HepG2 (cell line): ENCODE results near the gene CDHR3. TPM values are rescaled to one million over a fixed set of nuclear protein-coding genes. Genes with fewer than 3 reads are reported as not detected.

ENCODE experiments used
- CC2D1A ChIP-seq: sonication (generic); formaldehyde crosslinking; IDR thresholded peaks from 2 replicates; pipeline ENCODE4 v1.8.1; 2023; ENCODE audit warnings: mild to moderate bottlenecking, missing genetic modification reagents
- DMAP1 ChIP-seq: IDR thresholded peaks from 2 replicates; pipeline ENCODE4 v1.6.1; 2016
- ETV5 ChIP-seq: IDR thresholded peaks from 2 replicates; pipeline ENCODE4 v1.6.1; 2018; ENCODE audit warnings: missing biosample characterization, missing genetic modification reagents, inconsistent platforms, borderline replicate concordance
- GATA4 ChIP-seq: sonication (generic); IDR thresholded peaks from 2 replicates; pipeline ENCODE4 v1.6.1; 2016; ENCODE audit warnings: antibody characterized with exemption, low read depth, borderline replicate concordance
- HDAC1 ChIP-seq: sonication (generic); formaldehyde crosslinking; IDR thresholded peaks from 2 replicates; pipeline ENCODE4 v1.5.1; 2020; ENCODE audit warnings: mild to moderate bottlenecking, missing genetic modification reagents
- JUNB ChIP-seq: sonication (generic); formaldehyde crosslinking; IDR thresholded peaks from 2 replicates; pipeline ENCODE4 v1.8.0; 2022; ENCODE audit warnings: missing genetic modification reagents, mild to moderate bottlenecking, borderline replicate concordance
- MED1 ChIP-seq: sonication (generic); formaldehyde crosslinking; IDR thresholded peaks from 2 replicates; pipeline ENCODE4 v1.4.0; 2020; ENCODE audit warnings: missing genetic modification reagents
- MIER2 ChIP-seq: IDR thresholded peaks from 2 replicates; pipeline ENCODE4 v1.6.1; 2016; ENCODE audit warnings: missing biosample characterization, missing genetic modification reagents
- MTF1 ChIP-seq: sonication (generic); formaldehyde crosslinking; IDR thresholded peaks from 2 replicates; pipeline ENCODE4 v1.5.0; 2020; ENCODE audit warnings: missing genetic modification reagents
- MXI1 ChIP-seq: IDR thresholded peaks from 3 replicates; pipeline ENCODE4 v1.6.1; 2012; ENCODE audit warnings: low read depth, low read length, inconsistent platforms, borderline replicate concordance
- NR1H2 ChIP-seq: sonication (generic); formaldehyde crosslinking; IDR thresholded peaks from 2 replicates; pipeline ENCODE4 v1.8.1; 2022; ENCODE audit warnings: low read depth, missing genetic modification reagents, borderline replicate concordance
- PHF21A ChIP-seq: sonication (generic); formaldehyde crosslinking; IDR thresholded peaks from 2 replicates; pipeline ENCODE4 v1.5.0; 2020; ENCODE audit warnings: mild to moderate bottlenecking, missing genetic modification reagents
- SOX6 ChIP-seq, 2 experiments: fragments of 450-650 bp in 1 of 2; sonication (generic) in 1 of 2; formaldehyde crosslinking in 1 of 2; IDR thresholded peaks; 2 replicates each; pipeline versions ENCODE4 v1.4.0 to v1.6.1; 2017 to 2020; ENCODE audit warnings: antibody characterized with exemption in 1 of 2, mild to moderate bottlenecking in 1 of 2, missing genetic modification reagents in 1 of 2
- TARDBP ChIP-seq: sonication (generic); formaldehyde crosslinking; IDR thresholded peaks from 2 replicates; pipeline ENCODE4 v1.8.0; 2022; ENCODE audit warnings: mild to moderate bottlenecking, missing genetic modification reagents
- TGIF2 ChIP-seq: IDR thresholded peaks from 2 replicates; pipeline ENCODE4 v1.6.1; 2016; ENCODE audit warnings: control low read depth, missing compliant biosample characterization
- YEATS2 ChIP-seq: sonication (generic); formaldehyde crosslinking; IDR thresholded peaks from 2 replicates; pipeline ENCODE4 v1.4.0; 2020; ENCODE audit warnings: missing genetic modification reagents, borderline replicate concordance
- ZNF337 ChIP-seq: sonication (generic); formaldehyde crosslinking; IDR thresholded peaks from 2 replicates; pipeline ENCODE4 v1.5.1; 2020; ENCODE audit warnings: missing genetic modification reagents, low read depth, mild to moderate bottlenecking, borderline replicate concordance
- ZNF652 ChIP-seq: IDR thresholded peaks from 2 replicates; pipeline ENCODE4 v1.6.1; 2016; ENCODE audit warnings: low read depth, borderline replicate concordance
- ZNF713 ChIP-seq: sonication (generic); formaldehyde crosslinking; IDR thresholded peaks from 2 replicates; pipeline ENCODE4 v1.4.0; 2020; ENCODE audit warnings: mild to moderate bottlenecking, missing genetic modification reagents
- ZNF773 ChIP-seq: sonication (generic); formaldehyde crosslinking; IDR thresholded peaks from 2 replicates; pipeline ENCODE4 v1.4.0; 2020; ENCODE audit warnings: missing genetic modification reagents, borderline replicate concordance
- ZNF790 ChIP-seq: sonication (generic); formaldehyde crosslinking; IDR thresholded peaks from 2 replicates; pipeline ENCODE4 v1.8.0; 2022; ENCODE audit warnings: missing genetic modification reagents, mild to moderate bottlenecking, borderline replicate concordance
- ZNF792 ChIP-seq: IDR thresholded peaks from 2 replicates; pipeline ENCODE4 v1.6.1; 2016
- polyA plus RNA-seq, 8 experiments: library from polyadenylated mRNA; depleted of rRNA in 3 of 8; stranded (reverse) in 7 of 8; unstranded in 1 of 8; fragments of >200 nt; fragmentation: Illumina TruSeq in 4 of 8; extraction: Trizol in 4 of 8; gene quantifications; 2 replicates each; pipeline versions ENCODE4 v1.2.1 to v1.2.3, GENCODE V29; 2011 to 2016; ENCODE audit warnings: low read depth in 4 of 8, missing spikeins in 1 of 8, mixed read lengths in 1 of 8; ENCODE audit not compliant: insufficient read depth in 1 of 8
- total RNA-seq, 5 experiments: library from RNA; depleted of rRNA; stranded (reverse); fragments of >200 nt; fragmentation: Illumina TruSeq; extraction: Trizol; gene quantifications; 2 replicates each; pipeline ENCODE4 v1.2.3, GENCODE V29; 2016; ENCODE audit warnings: low read depth in 1 of 5
- TF ChIP-seq, protein P1 (sequence below): sonication (generic); formaldehyde crosslinking; IDR thresholded peaks from 2 replicates; pipeline ENCODE4 v1.5.1; 2020; ENCODE audit warnings: mild to moderate bottlenecking, missing genetic modification reagents, moderate library complexity
- TF ChIP-seq, protein P2 (sequence below): sonication (generic); formaldehyde crosslinking; conservative IDR thresholded peaks from 2 replicates; pipeline ENCODE4 v1.8.0; 2022; ENCODE audit warnings: missing genetic modification reagents

Gene CDHR3
- total and polyA plus RNA-seq, 2 of the 13 experiments (the other 11 are each of a cell fraction or from before 2014, with no cell fraction given) = 6.5 to 11.8 TPM

DNA sequence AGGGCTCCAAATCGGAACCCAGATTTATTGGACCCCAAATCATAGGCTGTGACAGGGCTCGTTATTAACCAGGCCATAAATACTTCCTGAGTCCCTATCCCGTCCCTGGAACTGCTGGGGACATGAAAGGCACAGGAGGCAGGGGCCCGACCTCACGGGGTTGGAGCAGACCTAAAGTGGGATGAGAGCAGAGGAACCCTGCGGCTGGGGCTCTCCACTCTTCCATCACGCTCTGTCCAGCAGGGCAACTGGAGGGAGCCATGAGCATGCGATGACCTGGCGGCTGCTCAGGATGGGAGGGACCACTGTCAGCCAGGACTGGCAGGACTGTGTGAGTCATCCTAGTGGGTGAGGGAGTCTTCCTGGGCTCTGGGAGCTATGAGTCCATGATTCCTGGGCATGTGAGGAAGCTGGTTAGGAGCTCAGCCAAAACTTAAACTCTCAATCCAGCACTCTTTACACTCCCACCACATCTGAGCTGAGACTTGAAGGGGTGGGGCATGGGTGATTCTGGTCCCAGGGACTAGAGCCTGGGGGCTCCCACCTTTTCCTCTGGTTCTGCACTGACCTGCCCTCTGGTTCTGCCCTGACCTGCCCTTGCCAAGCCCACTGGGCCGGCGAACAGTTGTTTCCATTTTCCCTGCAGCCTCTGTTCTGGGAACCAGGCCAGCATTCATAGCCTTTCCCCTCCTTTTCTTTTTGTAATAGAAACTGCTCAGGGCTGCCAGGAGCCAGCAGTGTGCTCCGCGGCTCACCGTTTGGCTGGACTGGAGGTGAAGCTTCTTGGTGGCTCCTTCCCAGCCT is 101.9 kb downstream of the CDHR3 start (continued):
- TF ChIP-seq ZNF652 (no peak), SOX6 (IDR thresholded peaks at IDR 0.05) (no peak), SOX6 (CRISPR knock-in tag; IDR thresholded peaks at IDR 0.05) (0 out of 2 replicates have a peak, but pooled peaks have one; percentile 23), MTF1 (CRISPR knock-in tag) (no peak), DMAP1 (CRISPR knock-in tag) (no peak), TARDBP (CRISPR knock-in tag) (peak; percentile 17; the same call in 1 of the 2 replicates), ZNF790 (no peak), ZNF792 (CRISPR knock-in tag) (no peak), TGIF2 (CRISPR knock-in tag) (no peak), ZNF773 (CRISPR knock-in tag) (no peak), CC2D1A (no peak), PHF21A (CRISPR knock-in tag) (peak; percentile 12; the same call in 1 of the 2 replicates), MIER2 (CRISPR knock-in tag) (peak; percentile 65; the same call in 1 of the 2 replicates), MED1 (CRISPR knock-in tag) (peak; percentile 46), ZNF713 (CRISPR knock-in tag) (0 out of 2 replicates have a peak, but pooled peaks have one; percentile 31), MXI1 (no peak), GATA4 (no peak), ETV5 (CRISPR knock-in tag) (no peak), NR1H2 (CRISPR knock-in tag) (no peak), ZNF337 (CRISPR knock-in tag) (no peak), JUNB (CRISPR knock-in tag) (no peak; the same call in 1 of the 2 replicates), HDAC1 (CRISPR knock-in tag) (no peak; the same call in 1 of the 2 replicates), YEATS2 (no peak)
- TF ChIP-seq, protein P1, sequence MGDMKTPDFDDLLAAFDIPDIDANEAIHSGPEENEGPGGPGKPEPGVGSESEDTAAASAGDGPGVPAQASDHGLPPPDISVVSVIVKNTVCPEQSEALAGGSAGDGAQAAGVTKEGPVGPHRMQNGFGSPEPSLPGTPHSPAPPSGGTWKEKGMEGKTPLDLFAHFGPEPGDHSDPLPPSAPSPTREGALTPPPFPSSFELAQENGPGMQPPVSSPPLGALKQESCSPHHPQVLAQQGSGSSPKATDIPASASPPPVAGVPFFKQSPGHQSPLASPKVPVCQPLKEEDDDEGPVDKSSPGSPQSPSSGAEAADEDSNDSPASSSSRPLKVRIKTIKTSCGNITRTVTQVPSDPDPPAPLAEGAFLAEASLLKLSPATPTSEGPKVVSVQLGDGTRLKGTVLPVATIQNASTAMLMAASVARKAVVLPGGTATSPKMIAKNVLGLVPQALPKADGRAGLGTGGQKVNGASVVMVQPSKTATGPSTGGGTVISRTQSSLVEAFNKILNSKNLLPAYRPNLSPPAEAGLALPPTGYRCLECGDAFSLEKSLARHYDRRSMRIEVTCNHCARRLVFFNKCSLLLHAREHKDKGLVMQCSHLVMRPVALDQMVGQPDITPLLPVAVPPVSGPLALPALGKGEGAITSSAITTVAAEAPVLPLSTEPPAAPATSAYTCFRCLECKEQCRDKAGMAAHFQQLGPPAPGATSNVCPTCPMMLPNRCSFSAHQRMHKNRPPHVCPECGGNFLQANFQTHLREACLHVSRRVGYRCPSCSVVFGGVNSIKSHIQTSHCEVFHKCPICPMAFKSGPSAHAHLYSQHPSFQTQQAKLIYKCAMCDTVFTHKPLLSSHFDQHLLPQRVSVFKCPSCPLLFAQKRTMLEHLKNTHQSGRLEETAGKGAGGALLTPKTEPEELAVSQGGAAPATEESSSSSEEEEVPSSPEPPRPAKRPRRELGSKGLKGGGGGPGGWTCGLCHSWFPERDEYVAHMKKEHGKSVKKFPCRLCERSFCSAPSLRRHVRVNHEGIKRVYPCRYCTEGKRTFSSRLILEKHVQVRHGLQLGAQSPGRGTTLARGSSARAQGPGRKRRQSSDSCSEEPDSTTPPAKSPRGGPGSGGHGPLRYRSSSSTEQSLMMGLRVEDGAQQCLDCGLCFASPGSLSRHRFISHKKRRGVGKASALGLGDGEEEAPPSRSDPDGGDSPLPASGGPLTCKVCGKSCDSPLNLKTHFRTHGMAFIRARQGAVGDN = peak; percentile 75
- TF ChIP-seq, protein P2, sequence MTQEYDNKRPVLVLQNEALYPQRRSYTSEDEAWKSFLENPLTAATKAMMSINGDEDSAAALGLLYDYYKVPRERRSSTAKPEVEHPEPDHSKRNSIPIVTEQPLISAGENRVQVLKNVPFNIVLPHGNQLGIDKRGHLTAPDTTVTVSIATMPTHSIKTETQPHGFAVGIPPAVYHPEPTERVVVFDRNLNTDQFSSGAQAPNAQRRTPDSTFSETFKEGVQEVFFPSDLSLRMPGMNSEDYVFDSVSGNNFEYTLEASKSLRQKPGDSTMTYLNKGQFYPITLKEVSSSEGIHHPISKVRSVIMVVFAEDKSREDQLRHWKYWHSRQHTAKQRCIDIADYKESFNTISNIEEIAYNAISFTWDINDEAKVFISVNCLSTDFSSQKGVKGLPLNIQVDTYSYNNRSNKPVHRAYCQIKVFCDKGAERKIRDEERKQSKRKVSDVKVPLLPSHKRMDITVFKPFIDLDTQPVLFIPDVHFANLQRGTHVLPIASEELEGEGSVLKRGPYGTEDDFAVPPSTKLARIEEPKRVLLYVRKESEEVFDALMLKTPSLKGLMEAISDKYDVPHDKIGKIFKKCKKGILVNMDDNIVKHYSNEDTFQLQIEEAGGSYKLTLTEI = no peak
